HL-60 (cell line): ENCODE measurements around the gene FLT3LG.

Experiments
- CTCF ChIP-seq: IDR thresholded peaks from one replicate; pipeline ENCODE4 v1.5.1; 2011; ENCODE audit warnings: low read length, control low read depth, inconsistent platforms; ENCODE audit not compliant: insufficient read depth
- GABPA ChIP-seq: IDR thresholded peaks from 2 replicates; pipeline ENCODE4 v1.6.1; 2012; ENCODE audit warnings: low read depth
- REST ChIP-seq: IDR thresholded peaks from 2 replicates; pipeline ENCODE4 v1.6.1; 2012; ENCODE audit warnings: low read depth; ENCODE audit not compliant: insufficient replicate concordance

- TF ChIP-seq CTCF (no peak), REST (no peak), GABPA (no peak)
These were observed 44.0 kb downstream of the FLT3LG start for GRCh38 chr19:49518033-49518432.
